Neural progenitor cell (in vitro differentiated cells): Measurements from ENCODE around the gene ENDOU.

Source experiments
- EZH2 ChIP-seq: fragments of 200-600 bp; sonication (generic); IDR thresholded peaks from 2 replicates; pipeline ENCODE4 v1.6.1; 2017; ENCODE audit warnings: antibody characterized with exemption, mild to moderate bottlenecking, moderate library complexity
- TF ChIP-seq, protein P1 (sequence below): fragments of 200-600 bp; sonication (generic); IDR thresholded peaks from 2 replicates; pipeline ENCODE4 v1.5.1; 2017; ENCODE audit warnings: antibody characterized with exemption, mild to moderate bottlenecking

DNA sequence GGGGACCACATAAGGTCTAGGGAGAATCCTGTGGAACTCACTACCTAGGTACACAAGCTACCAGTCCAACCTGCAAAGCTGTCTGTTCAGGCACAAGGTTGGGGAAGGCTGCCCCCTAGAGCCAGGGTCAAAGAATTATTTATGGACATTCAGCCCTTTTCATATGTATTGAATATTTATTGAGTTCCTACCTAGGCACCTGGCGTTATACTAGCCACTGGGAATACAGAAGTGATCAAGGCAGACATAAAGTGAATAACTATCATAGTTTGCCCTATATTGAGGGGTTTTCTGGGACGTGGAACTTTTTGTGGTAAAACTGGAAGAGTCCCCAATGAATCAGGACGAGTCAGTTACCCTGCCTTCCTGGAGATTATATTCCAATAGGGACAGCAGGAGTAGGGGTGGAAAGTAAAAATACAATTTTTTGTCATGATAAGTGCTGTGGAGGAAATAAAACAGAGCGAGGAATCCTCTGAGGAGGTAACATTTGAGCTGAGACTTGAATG lies 42.0 kb upstream of the ENDOU start:
- no peak for TF ChIP-seq EZH2
- TF ChIP-seq, protein P1, sequence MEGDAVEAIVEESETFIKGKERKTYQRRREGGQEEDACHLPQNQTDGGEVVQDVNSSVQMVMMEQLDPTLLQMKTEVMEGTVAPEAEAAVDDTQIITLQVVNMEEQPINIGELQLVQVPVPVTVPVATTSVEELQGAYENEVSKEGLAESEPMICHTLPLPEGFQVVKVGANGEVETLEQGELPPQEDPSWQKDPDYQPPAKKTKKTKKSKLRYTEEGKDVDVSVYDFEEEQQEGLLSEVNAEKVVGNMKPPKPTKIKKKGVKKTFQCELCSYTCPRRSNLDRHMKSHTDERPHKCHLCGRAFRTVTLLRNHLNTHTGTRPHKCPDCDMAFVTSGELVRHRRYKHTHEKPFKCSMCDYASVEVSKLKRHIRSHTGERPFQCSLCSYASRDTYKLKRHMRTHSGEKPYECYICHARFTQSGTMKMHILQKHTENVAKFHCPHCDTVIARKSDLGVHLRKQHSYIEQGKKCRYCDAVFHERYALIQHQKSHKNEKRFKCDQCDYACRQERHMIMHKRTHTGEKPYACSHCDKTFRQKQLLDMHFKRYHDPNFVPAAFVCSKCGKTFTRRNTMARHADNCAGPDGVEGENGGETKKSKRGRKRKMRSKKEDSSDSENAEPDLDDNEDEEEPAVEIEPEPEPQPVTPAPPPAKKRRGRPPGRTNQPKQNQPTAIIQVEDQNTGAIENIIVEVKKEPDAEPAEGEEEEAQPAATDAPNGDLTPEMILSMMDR: peak; percentile 66
